Activated CD4-positive, alpha-beta memory T cell treated with anti-CD3 and anti-CD28 coated beads for 36 hours (primary cell): ENCODE measurements around the gene CREBL2. TPM values are rescaled to one million over a fixed set of nuclear protein-coding genes. Genes with fewer than 3 reads are reported as not detected.
"Not testable (repeated sequence)": the region's sequence is repeated elsewhere in the genome, so short reads cannot be mapped to it uniquely, and the experiment has no call there.

Experiments used
- CTCF ChIA-PET: fragments of 350-600 bp; sonication (Branson Sonifier 250); formaldehyde crosslinking; loops from one replicate; lab custom pipeline; 2021; ENCODE audit warnings: antibody characterized with exemption, inconsistent platforms; lab: Charles Lee
- POLR2A ChIA-PET: fragments of 350-600 bp; sonication (Branson Sonifier 250); formaldehyde crosslinking; loops from one replicate; lab custom pipeline; 2021; ENCODE audit warnings: antibody characterized with exemption; lab: Charles Lee
- DNase-seq: peaks from one replicate; pipeline ENCODE4 v3.0.0-alpha.2; 2020
- H3K27ac Mint-ChIP-seq: one replicate; pipeline ENCODE4 v1.8.0; 2021; ENCODE audit warnings: mixed read lengths
- H3K27me3 Mint-ChIP-seq: one replicate; pipeline ENCODE4 v1.8.0; 2021; ENCODE audit warnings: mixed read lengths
- H3K36me3 Mint-ChIP-seq: one replicate; pipeline ENCODE4 v1.8.0; 2021; ENCODE audit warnings: mixed read lengths
- H3K4me1 Mint-ChIP-seq: one replicate; pipeline ENCODE4 v1.8.0; 2021; ENCODE audit warnings: low read depth, mixed read lengths
- H3K4me3 Mint-ChIP-seq: one replicate; pipeline ENCODE4 v1.8.0; 2021; ENCODE audit warnings: mild to moderate bottlenecking, mixed read lengths
- H3K9me3 Mint-ChIP-seq: one replicate; pipeline ENCODE4 v1.8.0; 2021; ENCODE audit warnings: mixed read lengths
- intact Hi-C: fragments of 100-400 bp; cut with micrococcal nuclease; formaldehyde crosslinking; loops from one replicate; pipeline ENCODE4 v1.15.1; 2023
- total RNA-seq, 2 experiments: library from RNA; stranded (reverse); gene quantifications; one replicate each; pipeline ENCODE4 v1.2.3, GENCODE V29; 2021

CREBL2 gene
- total RNA-seq, 2 experiments from 2014 or later: 30.4 to 32.2 TPM

- H3K27me3 Mint-ChIP-seq, CTCF ChIA-PET, intact Hi-C loops, DNase-seq, H3K4me1 Mint-ChIP-seq, H3K4me3 Mint-ChIP-seq, H3K27ac Mint-ChIP-seq, POLR2A ChIA-PET: not testable (repeated sequence)
- peaks cover 11% of the 10 kb centered on the region for H3K9me3 Mint-ChIP-seq
- peaks cover 59% of the 10 kb centered on the region for H3K36me3 Mint-ChIP-seq
These were observed 28.3 kb downstream of the CREBL2 start for GRCh38 chr12:12639995-12640394.

DNA sequence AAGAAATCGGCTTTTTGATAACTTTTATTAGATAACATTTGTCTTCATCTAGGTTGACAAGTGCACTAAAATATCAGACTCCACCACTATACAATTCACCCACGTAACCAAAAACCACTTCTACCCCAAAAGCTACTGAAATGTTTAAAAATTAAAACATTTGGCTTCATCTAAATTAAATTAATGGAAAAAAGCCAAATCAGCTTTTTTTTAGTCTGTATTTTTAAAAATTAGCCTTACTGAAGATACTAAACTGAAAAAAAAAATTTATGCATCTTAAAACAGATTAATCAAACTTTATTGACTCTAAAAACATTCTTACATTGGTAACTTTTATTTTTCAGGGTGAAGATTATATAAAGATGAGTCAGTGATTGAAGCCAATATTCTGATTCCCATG, 30.0 kb downstream of the CREBL2 start:
- DNase-seq: no peak
- H3K4me3 Mint-ChIP-seq: no peak overlapping the region
- ChIA-PET CTCF (no interaction called here), POLR2A (no interaction called here)
- no peaks in the 10 kb centered on the region for H3K27me3 Mint-ChIP-seq
- peaks cover 13% of the 10 kb centered on the region for H3K9me3 Mint-ChIP-seq
- intact Hi-C loops: no loop called here
- peaks cover 58% of the 10 kb centered on the region for H3K36me3 Mint-ChIP-seq
- no peak overlapping the region for H3K27ac Mint-ChIP-seq
- H3K4me1 Mint-ChIP-seq: peaks cover 22% of the 10 kb centered on the region

DNA sequence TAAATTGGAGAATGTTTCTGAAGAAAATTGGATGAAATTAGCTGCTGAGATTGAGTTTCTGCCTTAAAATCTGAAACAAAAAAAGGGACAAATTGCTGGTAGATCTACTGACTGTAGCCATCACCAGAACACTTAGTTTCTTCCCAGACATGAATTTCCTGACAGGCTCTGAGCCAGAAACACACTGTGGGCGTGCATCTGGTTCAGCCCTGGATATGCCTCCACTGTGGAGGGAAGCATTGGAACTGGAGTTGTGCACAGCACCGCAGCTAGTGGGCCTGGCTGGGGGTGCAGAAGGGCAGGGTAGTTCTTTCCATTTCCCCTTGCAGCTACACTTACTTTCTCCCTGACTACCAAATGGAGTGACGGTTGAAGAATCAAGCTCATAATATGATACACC, 31.2 kb downstream of the CREBL2 start:
- Mint-ChIP-seq H3K4me3 (no peak overlapping the region), H3K4me1 (peaks cover 21% of the 10 kb centered on the region), H3K36me3 (peaks cover 61% of the 10 kb centered on the region), H3K9me3 (peaks cover 25% of the 10 kb centered on the region), H3K27me3 (no peaks in the 10 kb centered on the region), H3K27ac (no peak overlapping the region)
- no peak for DNase-seq
- ChIA-PET CTCF (interaction anchor here (1.0 to 1.3 kb wide), 3 partner anchors 13 to 177 kb away, joined by 3 to 4 read pairs (median 4); no protein-coding TSS in a partner anchor), POLR2A (no interaction called here)
- intact Hi-C loops: no loop called here

DNA sequence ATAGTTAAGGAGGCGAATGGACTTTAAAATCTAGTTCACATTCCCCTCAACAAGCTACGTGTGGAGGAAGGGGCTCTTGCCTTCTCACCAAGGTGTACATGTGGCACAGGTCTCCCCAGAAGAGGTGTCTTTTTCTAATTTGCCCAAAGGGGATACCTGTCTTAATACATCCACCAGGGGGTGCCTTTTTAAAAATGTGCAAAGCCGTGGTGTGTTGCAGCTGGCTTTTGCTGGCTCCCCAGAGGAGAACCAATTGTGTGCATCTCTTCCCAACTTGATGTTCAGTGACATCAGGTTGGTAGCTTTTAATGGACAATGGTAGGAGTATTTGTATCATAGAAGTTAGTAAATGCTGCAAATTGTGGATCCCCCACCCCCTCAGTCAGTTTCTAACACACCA, 33.8 kb downstream of the CREBL2 start:
- Mint-ChIP-seq H3K36me3 (peaks cover 61% of the 10 kb centered on the region), H3K27me3 (no peaks in the 10 kb centered on the region), H3K27ac (peak overlapping the region; percentile 82), H3K4me3 (peak overlapping the region; percentile 29), H3K9me3 (peaks cover 36% of the 10 kb centered on the region), H3K4me1 (peaks cover 21% of the 10 kb centered on the region)
- peak; percentile 47 for DNase-seq
- ChIA-PET POLR2A (interaction anchor here (0.8 to 1.6 kb wide), 11 partner anchors 11 to 170 kb away, joined by 3 to 5 read pairs (median 4); no protein-coding TSS in a partner anchor), CTCF (interaction anchor here (0.6 to 2.9 kb wide), 37 partner anchors 9 to 1897 kb away, joined by 3 to 41 read pairs (median 5); partner anchors contain the start of genes CREBL2 and GPR19)
- intact Hi-C loops: loop anchor here (1.0 to 5.0 kb wide), 6 partner anchors 11 to 83 kb away; partner anchors contain the start of gene DUSP16

- H3K9me3 Mint-ChIP-seq: peaks cover 39% of the 10 kb centered on the region
- peak overlapping the region; percentile 82 for H3K27ac Mint-ChIP-seq
- peaks cover 61% of the 10 kb centered on the region for H3K36me3 Mint-ChIP-seq
- peak overlapping the region; percentile 29 for H3K4me3 Mint-ChIP-seq
- intact Hi-C loops: loop anchor here (1.0 to 5.0 kb wide), 7 partner anchors 10 to 84 kb away; partner anchors contain the start of gene DUSP16
- peak; percentile 52 for DNase-seq
- ChIA-PET POLR2A (interaction anchor here (0.6 to 1.6 kb wide), 14 partner anchors 10 to 171 kb away, joined by 3 to 5 read pairs (median 4); partner anchors contain the start of gene DUSP16), CTCF (interaction anchor here (0.6 to 2.9 kb wide), 40 partner anchors 10 to 1898 kb away, joined by 3 to 41 read pairs (median 5); partner anchors contain the start of genes CREBL2 and GPR19)
- H3K4me1 Mint-ChIP-seq: peaks cover 21% of the 10 kb centered on the region
- H3K27me3 Mint-ChIP-seq: not testable (repeated sequence)
These were observed 34.3 kb downstream of the CREBL2 start for GRCh38 chr12:12645968-12646367.

- POLR2A ChIA-PET: interaction anchor here (0.6 to 1.6 kb wide), 11 partner anchors 10 to 166 kb away, joined by 3 to 5 read pairs (median 3); partner anchors contain the start of gene DUSP16
- Mint-ChIP-seq H3K4me3 (no peak overlapping the region), H3K4me1 (peaks cover 21% of the 10 kb centered on the region), H3K9me3 (peaks cover 43% of the 10 kb centered on the region), H3K27me3 (no peaks in the 10 kb centered on the region), H3K36me3 (peaks cover 59% of the 10 kb centered on the region), H3K27ac (no peak overlapping the region)
- DNase-seq: no peak
- intact Hi-C loops: loop anchor here (2.0 to 5.0 kb wide), 3 partner anchors 52 to 84 kb away; partner anchors contain the start of gene DUSP16
- CTCF ChIA-PET: interaction anchor here (0.6 to 2.9 kb wide), 38 partner anchors 10 to 289 kb away, joined by 3 to 41 read pairs (median 5); partner anchors contain the start of genes CREBL2 and GPR19
These were observed 34.9 kb downstream of the CREBL2 start for GRCh38 chr12:12646483-12647072.

- peaks cover 24% of the 10 kb centered on the region for H3K4me1 Mint-ChIP-seq
- POLR2A ChIA-PET: no interaction called here
- no peak for DNase-seq
- H3K36me3 Mint-ChIP-seq: peaks cover 49% of the 10 kb centered on the region
- H3K27me3 Mint-ChIP-seq: no peaks in the 10 kb centered on the region
- intact Hi-C loops: loop anchor here (5.0 kb wide), 2 partner anchors 79 to 86 kb away; partner anchors contain the start of gene DUSP16
- peaks cover 44% of the 10 kb centered on the region for H3K9me3 Mint-ChIP-seq
- no peak overlapping the region for H3K4me3 Mint-ChIP-seq
- CTCF ChIA-PET: no interaction called here
- H3K27ac Mint-ChIP-seq: no peak overlapping the region
These were observed 36.6 kb downstream of the CREBL2 start for GRCh38 chr12:12648284-12648683.

DNA sequence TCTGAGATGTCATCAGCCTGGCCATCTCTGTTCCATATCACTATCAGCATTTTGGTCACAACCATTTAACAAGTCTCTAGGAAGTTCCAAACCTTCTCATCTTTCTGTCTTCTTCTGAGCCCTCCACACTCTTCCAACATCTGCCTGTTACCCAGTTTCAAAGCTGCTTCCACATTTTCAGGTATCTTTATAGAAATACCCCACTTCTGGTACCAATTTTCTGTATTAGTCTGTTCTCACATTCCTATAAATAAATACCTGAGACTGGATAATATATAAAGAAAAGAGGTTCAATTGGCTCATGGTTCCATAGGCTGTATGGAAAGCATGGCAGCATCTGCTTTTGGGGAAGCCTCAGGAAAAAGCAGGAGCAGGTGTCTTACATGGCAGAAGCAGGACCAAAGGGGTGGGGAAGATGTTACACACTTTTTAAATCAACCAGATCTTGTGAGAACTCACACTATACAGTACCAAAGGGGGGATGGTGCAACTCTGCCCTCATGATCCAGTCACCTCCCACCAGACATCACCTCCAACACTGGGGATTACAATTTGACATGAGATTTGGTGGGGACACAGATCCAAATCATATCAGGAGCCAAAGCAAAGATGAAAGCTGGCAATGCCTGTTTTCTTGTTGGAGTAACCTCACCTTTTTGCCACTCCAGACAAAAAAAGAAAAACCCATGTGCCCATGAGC, 37.4 kb downstream of the CREBL2 start:
- ChIA-PET POLR2A (no interaction called here), CTCF (no interaction called here)
- Mint-ChIP-seq H3K4me3 (no peak overlapping the region), H3K27me3 (no peaks in the 10 kb centered on the region), H3K27ac (no peak overlapping the region), H3K9me3 (peaks cover 44% of the 10 kb centered on the region), H3K36me3 (peaks cover 43% of the 10 kb centered on the region), H3K4me1 (peaks cover 24% of the 10 kb centered on the region)
- intact Hi-C loops: loop anchor here (5.0 kb wide), 2 partner anchors 78 to 87 kb away; partner anchors contain the start of gene DUSP16
- no peak for DNase-seq

DNA sequence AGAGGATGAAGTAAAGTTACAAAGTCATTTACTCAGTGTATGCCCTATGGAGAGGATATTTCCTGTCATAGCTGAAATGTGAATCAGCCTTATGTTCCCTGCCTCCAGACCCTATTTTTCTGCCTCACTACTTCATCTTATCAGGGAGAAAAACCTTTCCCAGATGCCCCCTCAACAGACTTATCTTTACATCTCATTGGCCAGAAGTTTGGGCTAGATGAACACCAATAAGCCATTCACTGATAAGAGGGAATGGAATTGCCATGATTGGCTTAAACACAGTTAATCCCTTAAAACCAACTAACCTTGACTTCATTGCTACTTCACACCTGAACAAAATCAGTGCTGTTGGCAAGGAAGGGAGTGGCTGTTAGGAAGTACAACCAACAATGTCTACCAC, 40.1 kb downstream of the CREBL2 start:
- Mint-ChIP-seq H3K4me3 (no peak overlapping the region), H3K27ac (no peak overlapping the region), H3K4me1 (peaks cover 11% of the 10 kb centered on the region), H3K9me3 (peaks cover 41% of the 10 kb centered on the region), H3K27me3 (no peaks in the 10 kb centered on the region), H3K36me3 (peaks cover 36% of the 10 kb centered on the region)
- ChIA-PET POLR2A (no interaction called here), CTCF (no interaction called here)
- DNase-seq: no peak
- intact Hi-C loops: no loop called here

- H3K36me3 Mint-ChIP-seq: peaks cover 28% of the 10 kb centered on the region
- intact Hi-C loops, H3K27me3 Mint-ChIP-seq, H3K27ac Mint-ChIP-seq, H3K4me1 Mint-ChIP-seq, H3K4me3 Mint-ChIP-seq, DNase-seq, POLR2A ChIA-PET: not testable (repeated sequence)
- peaks cover 33% of the 10 kb centered on the region for H3K9me3 Mint-ChIP-seq
- CTCF ChIA-PET: interaction anchor here (1.5 kb wide), 1 partner anchor 84 kb away, joined by 4 read pairs; no protein-coding TSS in a partner anchor
These were observed 41.0 kb downstream of the CREBL2 start for GRCh38 chr12:12652704-12653103.

GRCh38 chr12:12653922-12654321, 42.2 kb downstream of the CREBL2 start:
- no peak for DNase-seq
- Mint-ChIP-seq H3K36me3 (peaks cover 16% of the 10 kb centered on the region), H3K4me3 (no peak overlapping the region), H3K4me1 (peaks cover 9% of the 10 kb centered on the region), H3K9me3 (peaks cover 21% of the 10 kb centered on the region), H3K27ac (no peak overlapping the region), H3K27me3 (no peaks in the 10 kb centered on the region)
- ChIA-PET POLR2A (no interaction called here), CTCF (interaction anchor here (0.7 to 4.8 kb wide), 4 partner anchors 36 to 577 kb away, joined by 3 to 28 read pairs (median 4); no protein-coding TSS in a partner anchor)
- intact Hi-C loops: no loop called here
